Measurements from ENCODE around the gene RANGAP1.
A peak's percentile ranks its signal among the peaks of the same experiment; 100 is the strongest.

DNA sequence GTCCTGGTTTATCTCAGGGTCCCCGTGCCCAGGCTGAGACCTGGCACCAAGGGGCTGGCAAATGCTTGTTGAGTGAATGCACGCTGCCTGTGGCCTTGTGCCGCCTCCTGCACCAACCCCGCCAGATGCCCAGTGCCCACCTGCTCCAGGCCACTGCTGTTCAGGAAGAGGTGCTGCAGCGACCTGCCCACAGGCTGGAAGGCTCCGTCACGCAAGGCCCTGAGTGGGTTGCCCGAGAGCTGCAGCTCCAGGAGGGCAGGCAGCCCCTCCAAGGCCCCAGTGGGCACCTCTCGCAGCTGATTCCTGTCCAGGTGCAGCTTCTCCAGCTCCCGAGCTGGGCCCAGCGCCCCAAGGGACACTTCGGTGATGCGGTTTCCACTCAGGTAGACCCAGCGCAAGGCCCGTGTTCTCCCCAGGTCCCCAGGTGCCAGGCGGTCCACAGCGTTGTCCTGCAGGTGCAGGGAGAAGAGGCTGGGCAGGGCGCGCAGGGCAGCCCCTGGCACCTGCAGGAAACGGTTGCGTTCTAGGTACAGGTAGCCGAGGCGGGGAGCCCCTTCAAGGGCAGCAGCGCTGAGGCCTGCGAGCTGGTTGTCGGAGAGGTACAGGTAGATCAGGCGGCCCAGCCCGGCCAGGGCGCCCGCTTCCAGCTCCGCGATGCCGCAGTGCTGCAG lies 48.8 kb downstream of the RANGAP1 start:
- TF ChIP-seq, protein P1, sequence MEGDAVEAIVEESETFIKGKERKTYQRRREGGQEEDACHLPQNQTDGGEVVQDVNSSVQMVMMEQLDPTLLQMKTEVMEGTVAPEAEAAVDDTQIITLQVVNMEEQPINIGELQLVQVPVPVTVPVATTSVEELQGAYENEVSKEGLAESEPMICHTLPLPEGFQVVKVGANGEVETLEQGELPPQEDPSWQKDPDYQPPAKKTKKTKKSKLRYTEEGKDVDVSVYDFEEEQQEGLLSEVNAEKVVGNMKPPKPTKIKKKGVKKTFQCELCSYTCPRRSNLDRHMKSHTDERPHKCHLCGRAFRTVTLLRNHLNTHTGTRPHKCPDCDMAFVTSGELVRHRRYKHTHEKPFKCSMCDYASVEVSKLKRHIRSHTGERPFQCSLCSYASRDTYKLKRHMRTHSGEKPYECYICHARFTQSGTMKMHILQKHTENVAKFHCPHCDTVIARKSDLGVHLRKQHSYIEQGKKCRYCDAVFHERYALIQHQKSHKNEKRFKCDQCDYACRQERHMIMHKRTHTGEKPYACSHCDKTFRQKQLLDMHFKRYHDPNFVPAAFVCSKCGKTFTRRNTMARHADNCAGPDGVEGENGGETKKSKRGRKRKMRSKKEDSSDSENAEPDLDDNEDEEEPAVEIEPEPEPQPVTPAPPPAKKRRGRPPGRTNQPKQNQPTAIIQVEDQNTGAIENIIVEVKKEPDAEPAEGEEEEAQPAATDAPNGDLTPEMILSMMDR (conservative IDR thresholded peaks at IDR 0.05; ENCODE audit: low read length) = peak; percentile 46; the same call in 1 of the 2 replicates
- no peak for TF ChIP-seq EZH2phosphoT487 (IDR thresholded peaks at IDR 0.05; ENCODE audit: borderline replicate concordance)
